HT-29 (cell line): Measurements from ENCODE around the gene KRTAP6-1. TPM values are rescaled to one million over a fixed set of nuclear protein-coding genes. Genes with fewer than 3 reads are reported as not detected.

Experiments
- DNase-seq: peaks from one replicate; pipeline ENCODE4 v3.0.0-alpha.2; 2015; ENCODE audit warnings: low spot score
- small RNA-seq: library from RNA; depleted of rRNA; stranded (forward); fragments of <200 nt; gene quantifications from one replicate; pipeline ENCODE3, GENCODE V24; 2014
- total RNA-seq: library from RNA; depleted of rRNA; stranded (reverse); fragments of >200 nt; shearing (Covaris generic); gene quantifications from 2 replicates; pipeline ENCODE4 v1.2.3, GENCODE V29; 2014; rRNA removed

The KRTAP6-1 gene
- total RNA-seq, 1 experiment from 2014 or later = not detected

- DNase-seq = no peak
These were observed 34.4 kb downstream of the KRTAP6-1 start for GRCh38 chr21:30579346-30579745.

- DNase-seq = no peak
These were observed 36.0 kb downstream of the KRTAP6-1 start for GRCh38 chr21:30577766-30578165.

- DNase-seq = no peak
These were observed 46.1 kb downstream of the KRTAP6-1 start for GRCh38 chr21:30567617-30568016.

- DNase-seq = no peak
These were observed 50.1 kb downstream of the KRTAP6-1 start for GRCh38 chr21:30563630-30564029.

Small RNA genes lying within 50 kb of the gene (small RNA-seq; reads per million reads assigned to genes)
- gene KRTAP20-1 (not detected), gene KRTAP20-3 (not detected), gene KRTAP20-4 (not detected), gene KRTAP22-1 (not detected), gene KRTAP22-2 (not detected)

Other genes with a start within 250 kb of the KRTAP6-1 start
- gene KRTAP13-2, start 241.7 kb downstream of the KRTAP6-1 start, total RNA-seq = not detected in 2 replicates
- not detected in 2 replicates for gene KRTAP13-1, start 217.9 kb downstream of the KRTAP6-1 start, total RNA-seq
- gene KRTAP13-3, start 188.0 kb downstream of the KRTAP6-1 start, total RNA-seq = not detected in 2 replicates
- not detected in 2 replicates for gene KRTAP13-4, start 183.7 kb downstream of the KRTAP6-1 start, total RNA-seq
- not detected in 2 replicates for gene KRTAP15-1, start 173.7 kb downstream of the KRTAP6-1 start, total RNA-seq
- gene KRTAP19-1, start 133.6 kb downstream of the KRTAP6-1 start, total RNA-seq = not detected in 2 replicates
- gene KRTAP19-2, start 126.5 kb downstream of the KRTAP6-1 start, total RNA-seq = not detected in 2 replicates
- not detected in 2 replicates for gene KRTAP19-3, start 121.9 kb downstream of the KRTAP6-1 start, total RNA-seq
- not detected in 2 replicates for gene KRTAP19-4, start 116.8 kb downstream of the KRTAP6-1 start, total RNA-seq
- gene KRTAP19-5, start 111.8 kb downstream of the KRTAP6-1 start, total RNA-seq = not detected in 2 replicates
- not detected in 2 replicates for gene KRTAP19-6, start 72.1 kb downstream of the KRTAP6-1 start, total RNA-seq
- not detected in 2 replicates for gene KRTAP19-7, start 52.6 kb downstream of the KRTAP6-1 start, total RNA-seq
- gene KRTAP22-2, start 23.5 kb downstream of the KRTAP6-1 start, total RNA-seq = not detected in 2 replicates
- gene KRTAP6-3, start 21.5 kb downstream of the KRTAP6-1 start, total RNA-seq = not detected in 2 replicates
- gene KRTAP6-2, start 15.0 kb downstream of the KRTAP6-1 start, total RNA-seq = not detected in 2 replicates
- gene KRTAP22-1, start 12.8 kb downstream of the KRTAP6-1 start, total RNA-seq = not detected in 2 replicates
- not detected in 2 replicates for gene KRTAP20-1, start 2.5 kb upstream of the KRTAP6-1 start, total RNA-seq
- gene KRTAP20-4, start 6.7 kb upstream of the KRTAP6-1 start, total RNA-seq = not detected in 2 replicates
- not detected in 2 replicates for gene KRTAP20-2, start 21.3 kb upstream of the KRTAP6-1 start, total RNA-seq
- gene KRTAP20-3, start 28.9 kb upstream of the KRTAP6-1 start, total RNA-seq = not detected in 2 replicates
- gene KRTAP21-3, start 104.8 kb upstream of the KRTAP6-1 start, total RNA-seq = not detected in 2 replicates
- not detected in 2 replicates for gene KRTAP21-2, start 133.3 kb upstream of the KRTAP6-1 start, total RNA-seq
- gene KRTAP21-1, start 141.5 kb upstream of the KRTAP6-1 start, total RNA-seq = not detected in 2 replicates
- not detected in 2 replicates for gene KRTAP8-1, start 199.3 kb upstream of the KRTAP6-1 start, total RNA-seq
- gene KRTAP7-1, start 215.8 kb upstream of the KRTAP6-1 start, total RNA-seq = not detected in 2 replicates